ENCODE data around the gene GNAL. TPM values are rescaled to one million over a fixed set of nuclear protein-coding genes. Genes with fewer than 3 reads are reported as not detected.
"Not testable (repeated sequence)": the region's sequence is repeated elsewhere in the genome, so short reads cannot be mapped to it uniquely, and the experiment has no call there.

Gene GNAL
- total RNA-seq = 10 to 100 TPM in 4 of 8 experiments, 1 to 10 TPM in 3, under 1 TPM in 1; 0.85 to 31.0 (median 11.1) TPM

DNA sequence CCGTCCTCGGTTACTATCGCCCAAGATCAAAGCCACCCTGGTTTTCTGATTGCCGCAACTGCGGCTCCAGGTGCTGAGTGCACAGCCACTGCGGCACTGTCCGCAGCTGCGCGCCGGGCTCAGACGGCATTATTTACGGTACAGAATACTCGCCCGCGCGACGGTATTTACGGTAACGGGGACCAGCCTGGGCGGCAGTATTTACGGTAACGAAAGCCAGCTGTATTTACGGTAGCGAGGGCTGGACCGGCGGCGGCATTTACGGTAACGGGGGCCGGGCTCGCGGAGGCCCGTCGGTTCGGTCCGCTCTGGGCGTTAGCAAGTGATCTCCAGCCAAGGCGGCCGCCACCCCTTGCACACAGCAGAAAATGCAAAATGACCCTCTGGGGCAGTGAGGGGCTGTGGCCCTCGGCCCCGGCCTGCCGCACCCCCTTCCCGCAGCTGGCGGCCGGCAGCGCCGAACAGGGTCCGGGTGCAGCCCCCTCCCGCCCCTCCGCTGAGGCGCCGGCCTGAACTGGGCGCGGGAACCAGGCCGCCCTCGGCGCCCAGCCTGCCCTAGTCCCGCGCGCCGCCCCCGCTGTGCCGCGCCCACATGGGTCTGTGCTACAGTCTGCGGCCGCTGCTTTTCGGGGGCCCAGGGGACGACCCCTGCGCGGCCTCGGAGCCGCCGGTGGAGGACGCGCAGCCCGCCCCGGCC lies at the start of gene GNAL:
Gene GNAL, plus strand, starts transcription at position 293 of the 697 bp plus-strand sequence. Its CDS starts 300 bp downstream, at position 593.
- in situ Hi-C loops (cut with MboI; ENCODE audit: low pct_unique_long_range_greater_than_20kb in 2 of 9, low sequenced_read_pairs in 9 of 9, unreplicated experiment in 9 of 9) = no loop called here
- peak; percentile 78 to 87 (median 86) for ATAC-seq (replicated peaks in 6 of 8)

DNA sequence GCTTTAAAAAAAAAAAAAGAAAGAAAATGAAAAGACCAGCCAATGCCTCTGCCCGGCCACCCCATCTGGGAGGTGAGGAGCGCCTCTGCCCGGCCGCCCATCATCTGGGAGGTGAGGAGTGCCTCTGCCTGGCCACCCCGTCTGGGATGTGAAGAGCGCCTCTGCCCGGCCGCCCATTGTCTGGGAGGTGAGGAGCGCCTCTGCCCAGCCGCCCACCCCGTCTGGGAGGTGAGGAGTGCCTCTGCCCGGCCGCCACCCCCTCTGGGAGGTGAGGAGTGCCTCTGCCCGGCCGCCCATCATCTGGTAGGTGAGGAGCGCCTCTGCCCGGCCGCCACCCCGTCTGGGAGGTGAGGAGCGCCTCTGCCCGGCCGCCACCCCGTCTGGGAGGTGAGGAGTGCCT lies 41.8 kb upstream of the GNAL start:
- ATAC-seq (replicated peaks in 6 of 8); H3K4me3 ChIP-seq; H3K4me1 ChIP-seq (replicated peaks in 1 of 2); in situ Hi-C loops (cut with MboI; ENCODE audit: low pct_unique_long_range_greater_than_20kb in 2 of 9, low sequenced_read_pairs in 9 of 9, unreplicated experiment in 9 of 9); H3K27ac ChIP-seq: not testable (repeated sequence)
- 80% methylated on average over 2 of the region's 23 CpGs; no CpG with 5 or more reads in 9 of the 10 experiments for WGBS, 10 experiments

More for the DNA sequence above, at the start of gene GNAL:
- H3K4me3 ChIP-seq = peak within 1 kb of the TSS; percentile 60 to 93 (median 69)
- H3K27ac ChIP-seq = peak within 1 kb of the TSS; percentile 24 to 53
- H3K4me1 ChIP-seq (replicated peaks in 1 of 2) = no peaks in the 10 kb centered on the region
- 0 to 2% (median 0%) methylated on average over 2 to 17 of the region's 77 CpGs; no CpG with 5 or more reads in 4 of the 10 experiments for WGBS, 10 experiments

DNA sequence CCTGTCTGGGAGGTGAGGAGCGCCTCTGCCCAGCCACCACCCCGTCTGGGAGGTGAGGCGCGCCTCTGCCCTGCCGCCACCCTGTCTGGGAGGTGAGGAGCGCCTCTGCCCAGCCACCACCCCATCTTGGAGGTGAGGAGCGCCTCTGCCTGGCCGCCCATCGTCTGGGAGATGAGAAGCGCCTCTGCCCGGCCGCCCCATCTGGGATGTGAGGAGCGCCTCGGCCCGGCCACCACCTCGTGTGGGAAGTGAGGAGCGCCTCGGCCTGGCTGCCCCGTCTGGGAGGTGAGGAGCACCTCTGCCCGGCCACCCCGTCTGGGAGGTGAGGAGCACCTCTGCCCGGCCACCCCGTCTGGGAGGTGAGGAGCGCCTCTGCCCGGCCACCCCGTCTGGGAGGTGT lies 41.3 kb upstream of the GNAL start:
- ATAC-seq (replicated peaks in 6 of 8); H3K27ac ChIP-seq; H3K4me1 ChIP-seq (replicated peaks in 1 of 2); H3K4me3 ChIP-seq; in situ Hi-C loops (cut with MboI; ENCODE audit: low pct_unique_long_range_greater_than_20kb in 2 of 9, low sequenced_read_pairs in 9 of 9, unreplicated experiment in 9 of 9): not testable (repeated sequence)
- WGBS, 10 experiments = no CpG with 5 or more reads among the region's 26 CpGs

DNA sequence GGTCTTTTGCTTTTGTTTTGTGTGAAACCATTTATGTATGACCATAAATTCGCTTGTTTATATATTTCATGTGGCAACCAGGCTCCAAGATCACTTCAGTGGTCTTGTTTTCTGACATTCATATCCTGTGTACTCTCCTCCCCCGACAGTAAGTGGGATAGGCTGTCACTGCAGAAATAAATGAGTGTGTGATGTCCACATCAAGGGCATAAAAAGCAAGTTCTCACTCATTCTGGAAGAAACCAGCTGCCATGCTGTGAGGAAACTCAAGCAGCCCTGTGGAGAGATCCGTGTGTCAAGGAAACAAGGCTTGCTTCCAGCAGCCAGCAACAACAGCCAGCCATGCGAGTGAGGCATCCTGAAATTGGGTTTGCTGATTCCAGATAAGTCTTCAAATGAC lies 39.2 kb upstream of the GNAL start:
- Histone ChIP-seq H3K4me1 (replicated peaks in 1 of 2) (no peaks in the 10 kb centered on the region), H3K27ac (no peak overlapping the region), H3K4me3 (no peak overlapping the region)
- no peak for ATAC-seq (replicated peaks in 6 of 8)
- in situ Hi-C loops (cut with MboI; ENCODE audit: low pct_unique_long_range_greater_than_20kb in 2 of 9, low sequenced_read_pairs in 9 of 9, unreplicated experiment in 9 of 9) = loop anchor here in 2 of 9 experiments (25.0 kb wide), 1 partner anchor 387 kb away; no protein-coding TSS in a partner anchor
- 3 to 88% (median 58%) methylated on average over 1 to 4 of the region's 4 CpGs for WGBS, 10 experiments

DNA sequence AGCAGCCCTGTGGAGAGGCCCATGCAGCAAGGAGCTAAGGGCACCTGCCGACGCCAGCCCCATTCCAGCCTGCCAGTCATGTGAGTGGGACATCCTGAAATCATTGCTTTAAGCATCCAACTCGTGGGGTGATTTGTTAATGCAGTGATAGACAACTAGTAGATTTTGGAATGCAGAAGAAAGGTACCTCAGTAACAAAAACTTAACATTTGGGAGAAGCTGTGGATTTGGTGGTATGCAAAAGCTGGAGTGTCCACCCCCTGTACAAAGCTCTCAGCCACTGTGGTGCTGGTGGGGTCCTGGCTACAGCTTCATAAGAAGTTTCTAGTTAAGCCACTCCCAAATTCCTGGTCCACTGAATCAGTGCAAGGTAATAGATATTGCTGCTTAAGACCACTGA lies 37.2 kb upstream of the GNAL start:
- Histone ChIP-seq H3K4me3 (no peak overlapping the region), H3K4me1 (replicated peaks in 1 of 2) (no peaks in the 10 kb centered on the region), H3K27ac (no peak overlapping the region)
- 20 to 100% (median 60%) methylated on average over 1 to 3 of the region's 3 CpGs; no CpG with 5 or more reads in 4 of the 10 experiments for WGBS, 10 experiments
- no peak for ATAC-seq (replicated peaks in 6 of 8)
- in situ Hi-C loops (cut with MboI; ENCODE audit: low pct_unique_long_range_greater_than_20kb in 2 of 9, low sequenced_read_pairs in 9 of 9, unreplicated experiment in 9 of 9) = loop anchor here in 2 of 9 experiments (25.0 kb wide), 1 partner anchor 385 kb away; no protein-coding TSS in a partner anchor

DNA sequence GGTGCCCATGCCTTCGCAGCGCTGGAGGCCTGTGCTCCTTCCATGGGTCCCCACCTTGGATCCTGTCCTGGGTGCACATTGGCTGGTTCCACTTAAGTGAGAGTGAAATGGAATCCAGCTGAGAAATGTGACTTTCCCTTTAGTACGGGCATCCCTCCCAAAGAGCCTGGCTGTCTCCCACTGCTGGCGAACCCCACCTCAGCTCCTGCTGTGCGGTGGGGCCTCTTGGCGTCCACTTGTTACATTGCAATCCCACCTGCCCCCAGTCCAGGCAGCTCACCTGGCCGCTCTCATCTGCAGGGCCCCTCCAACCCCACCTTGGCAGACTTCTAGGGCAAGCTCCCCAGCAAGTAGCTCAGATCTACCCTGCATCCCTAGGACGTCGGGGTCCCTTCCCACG lies 35.5 kb upstream of the GNAL start:
- Histone ChIP-seq H3K27ac (no peak overlapping the region), H3K4me1 (replicated peaks in 1 of 2) (no peaks in the 10 kb centered on the region), H3K4me3 (no peak overlapping the region)
- 6 to 100% (median 88%) methylated on average over 1 to 7 of the region's 10 CpGs; no CpG with 5 or more reads in 1 of the 10 experiments for WGBS, 10 experiments
- no peak for ATAC-seq (replicated peaks in 6 of 8)
- in situ Hi-C loops (cut with MboI; ENCODE audit: low pct_unique_long_range_greater_than_20kb in 2 of 9, low sequenced_read_pairs in 9 of 9, unreplicated experiment in 9 of 9) = loop anchor here in 2 of 9 experiments (25.0 kb wide), 1 partner anchor 384 kb away; no protein-coding TSS in a partner anchor

DNA sequence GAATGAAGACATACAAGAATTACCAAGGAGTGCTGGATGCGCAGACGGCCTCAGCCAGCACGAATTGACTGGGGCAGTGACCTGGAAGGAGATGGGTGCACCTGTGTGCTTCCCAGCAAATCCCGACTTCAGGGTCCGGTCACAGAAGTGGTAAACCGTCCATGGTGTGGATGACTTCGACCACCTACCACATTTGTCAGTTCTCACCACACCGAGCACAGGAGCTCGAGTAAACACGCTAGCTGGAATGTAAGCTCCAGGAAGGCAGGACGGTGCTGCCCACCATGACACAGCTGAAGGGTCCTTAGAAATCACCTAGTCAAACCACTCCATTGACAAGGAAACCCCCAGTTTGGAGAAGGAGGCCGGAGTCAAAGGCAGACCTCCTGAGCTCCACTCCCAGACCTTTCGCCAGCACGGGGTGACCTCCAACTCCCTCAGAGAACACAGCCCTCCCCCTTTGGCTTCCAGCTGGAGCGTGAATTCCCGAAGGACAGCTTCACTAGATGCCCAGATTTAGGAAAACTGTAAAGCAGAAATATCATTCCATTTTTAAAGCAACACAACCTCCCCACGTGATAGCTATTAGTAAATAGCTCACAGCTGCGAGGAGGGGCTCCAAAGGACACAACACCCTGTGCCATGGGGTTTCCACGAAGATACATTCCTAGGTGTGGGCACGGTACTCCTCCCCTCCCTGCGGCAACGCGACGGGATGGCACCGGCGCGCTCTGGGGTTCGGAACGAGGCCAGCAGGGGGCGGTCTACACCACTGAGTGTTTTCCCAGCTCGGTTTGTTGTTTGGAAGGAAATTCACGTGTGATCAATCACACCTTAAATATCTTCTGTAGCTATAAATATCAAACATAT lies 34.1 kb upstream of the GNAL start:
- H3K4me3 ChIP-seq = no peak overlapping the region
- in situ Hi-C loops (cut with MboI; ENCODE audit: low pct_unique_long_range_greater_than_20kb in 2 of 9, low sequenced_read_pairs in 9 of 9, unreplicated experiment in 9 of 9) = loop anchor here in 2 of 9 experiments (25.0 kb wide), 1 partner anchor 382 kb away; no protein-coding TSS in a partner anchor
- 3 to 90% (median 28%) methylated on average over 2 to 29 of the region's 32 CpGs; no CpG with 5 or more reads in 2 of the 10 experiments for WGBS, 10 experiments
- no peaks in the 10 kb centered on the region for H3K4me1 ChIP-seq (replicated peaks in 1 of 2)
- H3K27ac ChIP-seq = no peak overlapping the region
- ATAC-seq (replicated peaks in 6 of 8) = peak; percentile 38 to 94 (median 70)

DNA sequence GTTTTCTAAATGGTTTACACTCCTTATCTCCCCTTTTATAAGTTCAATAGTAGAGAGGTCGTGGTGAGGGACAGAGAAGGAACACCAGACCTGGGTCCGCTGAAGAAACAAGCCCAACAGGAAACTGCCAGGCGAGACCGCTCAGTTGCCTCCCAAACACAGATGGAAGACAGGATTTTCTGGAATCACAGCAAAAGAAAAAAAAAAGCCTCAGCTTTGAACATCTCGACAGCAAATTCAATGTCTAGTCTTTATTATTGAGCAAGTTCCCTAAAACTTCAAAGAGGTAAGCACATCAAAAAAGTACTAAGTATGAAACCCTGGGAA lies 33.5 kb upstream of the GNAL start:
- in situ Hi-C loops (cut with MboI; ENCODE audit: low pct_unique_long_range_greater_than_20kb in 2 of 9, low sequenced_read_pairs in 9 of 9, unreplicated experiment in 9 of 9) = loop anchor here in 2 of 9 experiments (25.0 kb wide), 1 partner anchor 382 kb away; no protein-coding TSS in a partner anchor

DNA sequence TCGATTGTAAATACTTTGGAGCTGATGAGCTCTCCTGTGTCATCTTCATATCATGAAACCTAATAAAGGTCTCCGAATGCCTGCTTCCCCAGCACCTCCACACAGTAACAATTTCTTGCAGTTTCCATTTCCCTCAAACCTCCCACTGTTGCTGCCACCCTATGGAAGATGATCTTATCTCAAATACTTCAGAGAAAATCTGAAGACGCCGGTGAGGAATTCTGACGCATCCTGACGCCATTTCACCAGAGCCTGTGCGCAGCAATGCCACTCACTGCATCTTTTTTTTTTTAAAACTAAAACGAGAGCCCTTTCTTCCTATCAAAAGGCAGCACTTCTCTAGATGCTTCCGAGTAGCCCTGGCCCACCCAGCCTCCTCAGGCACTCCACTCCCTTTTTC lies 31.9 kb upstream of the GNAL start:
- in situ Hi-C loops (cut with MboI; ENCODE audit: low pct_unique_long_range_greater_than_20kb in 2 of 9, low sequenced_read_pairs in 9 of 9, unreplicated experiment in 9 of 9) = loop anchor here in 2 of 9 experiments (25.0 kb wide), 1 partner anchor 380 kb away; no protein-coding TSS in a partner anchor
- Histone ChIP-seq H3K4me3 (no peak overlapping the region), H3K4me1 (replicated peaks in 1 of 2) (no peaks in the 10 kb centered on the region), H3K27ac (no peak overlapping the region)
- no peak for ATAC-seq (replicated peaks in 6 of 8)
- 33 to 100% (median 85%) methylated on average over 2 to 9 of the region's 9 CpGs; no CpG with 5 or more reads in 1 of the 10 experiments for WGBS, 10 experiments

More for the DNA sequence above, 33.5 kb upstream of the GNAL start:
- Histone ChIP-seq H3K4me1 (replicated peaks in 1 of 2) (no peaks in the 10 kb centered on the region), H3K4me3 (no peak overlapping the region), H3K27ac (no peak overlapping the region)
- 7 to 66% (median 48%) methylated on average over 2 to 5 of the region's 5 CpGs; no CpG with 5 or more reads in 3 of the 10 experiments for WGBS, 10 experiments
- ATAC-seq (replicated peaks in 6 of 8) = peak in 4 of 8 experiments; percentile 17 to 43 (median 31)

DNA sequence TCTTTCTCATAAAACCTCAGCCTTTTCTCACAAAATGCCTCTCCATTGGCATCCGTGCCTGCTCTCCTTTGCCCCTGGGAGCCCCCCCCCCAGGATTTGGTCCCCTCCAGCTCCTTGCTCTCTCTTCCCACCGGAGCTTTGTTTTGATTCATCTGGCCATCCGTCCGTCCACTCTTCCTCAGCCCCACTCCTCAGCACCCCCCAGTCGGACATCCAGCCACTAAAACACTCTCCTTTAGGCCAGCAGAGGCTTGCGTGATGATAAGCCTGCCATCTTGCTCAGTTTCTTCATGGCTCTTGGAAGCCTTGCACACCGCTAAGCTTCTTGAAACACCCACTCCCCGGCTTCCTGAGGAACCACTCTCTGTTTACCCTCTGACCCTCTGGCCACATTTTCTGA lies 31.5 kb upstream of the GNAL start:
- 87 to 100% (median 90%) methylated on average over 1 to 4 of the region's 8 CpGs; no CpG with 5 or more reads in 6 of the 10 experiments for WGBS, 10 experiments
- in situ Hi-C loops (cut with MboI; ENCODE audit: low pct_unique_long_range_greater_than_20kb in 2 of 9, low sequenced_read_pairs in 9 of 9, unreplicated experiment in 9 of 9) = loop anchor here in 2 of 9 experiments (25.0 kb wide), 1 partner anchor 380 kb away; no protein-coding TSS in a partner anchor
- H3K27ac ChIP-seq = no peak overlapping the region
- ATAC-seq (replicated peaks in 6 of 8) = no peak
- H3K4me3 ChIP-seq = no peak overlapping the region
- no peaks in the 10 kb centered on the region for H3K4me1 ChIP-seq (replicated peaks in 1 of 2)

DNA sequence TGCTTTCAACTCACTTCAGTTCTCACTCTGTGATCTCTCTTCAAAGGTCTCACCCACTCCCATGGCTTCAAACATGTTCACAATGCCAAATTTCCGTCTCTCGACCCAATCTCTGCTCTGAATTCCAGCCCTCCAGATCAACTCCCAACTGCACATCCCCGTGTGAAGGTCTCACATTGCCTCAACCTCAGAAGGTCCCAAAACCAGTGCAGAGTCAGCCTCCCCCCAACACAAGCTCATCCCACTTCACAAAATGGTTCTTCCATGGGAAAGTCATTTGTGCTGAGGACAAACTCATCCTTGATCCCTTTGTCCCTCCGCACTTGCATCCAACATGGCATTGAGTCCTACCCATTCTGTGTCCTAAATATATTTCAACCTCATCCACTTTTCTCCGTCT lies 31.0 kb upstream of the GNAL start:
- H3K4me3 ChIP-seq = no peak overlapping the region
- no peak overlapping the region for H3K27ac ChIP-seq
- in situ Hi-C loops (cut with MboI; ENCODE audit: low pct_unique_long_range_greater_than_20kb in 2 of 9, low sequenced_read_pairs in 9 of 9, unreplicated experiment in 9 of 9) = loop anchor here in 2 of 9 experiments (25.0 kb wide), 1 partner anchor 379 kb away; no protein-coding TSS in a partner anchor
- no peak for ATAC-seq (replicated peaks in 6 of 8)
- 17 to 100% (median 80%) methylated on average over 1 to 5 of the region's 5 CpGs for WGBS, 10 experiments
- no peaks in the 10 kb centered on the region for H3K4me1 ChIP-seq (replicated peaks in 1 of 2)

DNA sequence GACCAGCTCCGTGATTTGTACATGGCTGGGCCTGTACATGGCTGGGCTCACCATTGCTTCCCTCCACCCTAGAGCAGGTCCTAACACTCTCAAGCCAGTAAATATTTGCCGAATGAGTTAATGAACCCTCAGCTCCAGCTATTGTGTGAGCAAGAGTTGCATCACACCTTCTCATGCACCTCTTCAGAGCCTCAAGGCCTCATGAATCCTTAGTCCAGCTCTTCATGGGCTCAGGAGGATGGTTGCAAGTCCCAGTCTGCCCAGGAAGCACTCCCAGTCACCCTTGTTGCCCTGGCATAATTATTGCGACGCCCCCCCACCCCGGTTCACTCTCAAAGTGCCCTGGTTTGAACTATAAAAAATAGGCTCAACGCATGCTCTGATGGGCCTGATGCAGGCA lies 30.1 kb upstream of the GNAL start:
- Histone ChIP-seq H3K27ac (no peak overlapping the region), H3K4me3 (no peak overlapping the region), H3K4me1 (replicated peaks in 1 of 2) (no peaks in the 10 kb centered on the region)
- 0 to 89% (median 55%) methylated on average over 1 to 4 of the region's 6 CpGs; no CpG with 5 or more reads in 2 of the 10 experiments for WGBS, 10 experiments
- in situ Hi-C loops (cut with MboI; ENCODE audit: low pct_unique_long_range_greater_than_20kb in 2 of 9, low sequenced_read_pairs in 9 of 9, unreplicated experiment in 9 of 9) = loop anchor here in 2 of 9 experiments (25.0 kb wide), 1 partner anchor 378 kb away; no protein-coding TSS in a partner anchor
- ATAC-seq (replicated peaks in 6 of 8) = no peak
